Neural progenitor cell (in vitro differentiated cells): ENCODE data around the gene CUEDC1.

Source experiments
- EZH2 ChIP-seq: fragments of 200-600 bp; sonication (generic); IDR thresholded peaks from 2 replicates; pipeline ENCODE4 v1.6.1; 2017; ENCODE audit warnings: antibody characterized with exemption, mild to moderate bottlenecking, moderate library complexity
- EZH2phosphoT487 ChIP-seq: fragments of 200-600 bp; sonication (generic); IDR thresholded peaks from 2 replicates; pipeline ENCODE4 v1.6.1; 2017; ENCODE audit warnings: antibody characterized with exemption
- TF ChIP-seq, protein P1 (sequence below): fragments of 200-600 bp; sonication (generic); IDR thresholded peaks from 2 replicates; pipeline ENCODE4 v1.5.1; 2017; ENCODE audit warnings: antibody characterized with exemption, mild to moderate bottlenecking

DNA sequence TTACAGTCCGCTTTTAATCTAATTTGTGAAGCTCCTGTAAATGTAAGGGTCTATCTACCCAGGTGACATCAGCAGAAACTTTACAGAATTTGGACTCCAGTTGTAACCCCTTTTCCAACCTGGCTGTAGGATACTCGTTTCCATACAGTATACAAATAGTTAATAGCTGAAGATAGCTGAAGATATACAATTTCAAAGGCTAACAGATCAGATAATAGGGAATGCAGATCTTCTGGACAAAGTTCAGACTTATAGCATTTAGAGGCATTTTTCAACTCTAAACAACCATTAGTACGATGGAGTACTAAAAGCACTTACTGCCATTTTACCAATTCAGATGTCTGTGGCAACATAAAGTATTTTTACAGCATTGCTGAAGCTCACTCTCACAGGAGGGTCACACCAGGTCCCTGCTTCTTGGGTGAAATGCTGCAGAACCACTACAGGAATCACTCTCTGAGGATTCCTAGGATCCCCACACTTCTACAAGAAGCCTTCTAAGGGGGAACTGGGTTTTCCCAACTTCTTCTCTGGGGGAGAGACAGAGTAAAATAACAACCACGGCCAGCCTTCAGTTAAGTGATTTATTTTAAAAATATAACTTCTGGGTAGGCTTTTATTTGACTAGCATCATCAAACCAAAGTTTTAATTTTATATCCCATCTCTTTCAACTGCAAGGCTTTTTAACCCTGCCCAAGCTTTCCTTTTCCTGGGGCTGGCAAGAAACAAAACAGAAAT lies 29.9 kb upstream of the CUEDC1 start:
- TF ChIP-seq, protein P1, sequence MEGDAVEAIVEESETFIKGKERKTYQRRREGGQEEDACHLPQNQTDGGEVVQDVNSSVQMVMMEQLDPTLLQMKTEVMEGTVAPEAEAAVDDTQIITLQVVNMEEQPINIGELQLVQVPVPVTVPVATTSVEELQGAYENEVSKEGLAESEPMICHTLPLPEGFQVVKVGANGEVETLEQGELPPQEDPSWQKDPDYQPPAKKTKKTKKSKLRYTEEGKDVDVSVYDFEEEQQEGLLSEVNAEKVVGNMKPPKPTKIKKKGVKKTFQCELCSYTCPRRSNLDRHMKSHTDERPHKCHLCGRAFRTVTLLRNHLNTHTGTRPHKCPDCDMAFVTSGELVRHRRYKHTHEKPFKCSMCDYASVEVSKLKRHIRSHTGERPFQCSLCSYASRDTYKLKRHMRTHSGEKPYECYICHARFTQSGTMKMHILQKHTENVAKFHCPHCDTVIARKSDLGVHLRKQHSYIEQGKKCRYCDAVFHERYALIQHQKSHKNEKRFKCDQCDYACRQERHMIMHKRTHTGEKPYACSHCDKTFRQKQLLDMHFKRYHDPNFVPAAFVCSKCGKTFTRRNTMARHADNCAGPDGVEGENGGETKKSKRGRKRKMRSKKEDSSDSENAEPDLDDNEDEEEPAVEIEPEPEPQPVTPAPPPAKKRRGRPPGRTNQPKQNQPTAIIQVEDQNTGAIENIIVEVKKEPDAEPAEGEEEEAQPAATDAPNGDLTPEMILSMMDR: no peak
- TF ChIP-seq EZH2: no peak
- TF ChIP-seq EZH2phosphoT487: no peak
